HG03196 (cell line): Measurements from ENCODE around the gene SMARCC2.
"Not testable (repeated sequence)": the region's sequence is repeated elsewhere in the genome, so short reads cannot be mapped to it uniquely, and the experiment has no call there.

Source experiments
- ATAC-seq: cut with Tn5 transposase; IDR thresholded peaks from one replicate; pipeline ENCODE4 v1.9.1; 2021; ENCODE audit not compliant: unreplicated experiment

SMARCC2 gene

DNA sequence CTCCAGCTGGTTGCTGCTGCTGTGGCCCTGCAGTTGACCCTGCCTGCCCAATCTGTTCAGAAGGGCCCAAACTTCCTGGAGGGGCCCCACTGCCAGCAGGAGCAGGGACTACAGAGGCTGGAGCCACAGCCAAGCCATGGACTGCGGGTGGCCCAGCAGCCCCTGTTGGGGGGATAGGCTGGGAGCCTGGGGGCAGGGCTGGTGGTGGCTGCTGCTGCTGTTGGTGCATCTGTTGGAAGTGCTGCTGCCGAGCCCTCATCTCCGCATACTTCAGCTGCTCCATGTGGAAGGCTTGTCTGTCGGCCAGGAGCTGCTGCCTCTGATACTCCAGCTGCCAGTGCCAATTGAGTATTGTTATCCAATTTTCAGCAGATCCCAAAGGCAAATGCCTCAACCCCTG, 23.9 kb downstream of the SMARCC2 start:
- ATAC-seq, result no peak

DNA sequence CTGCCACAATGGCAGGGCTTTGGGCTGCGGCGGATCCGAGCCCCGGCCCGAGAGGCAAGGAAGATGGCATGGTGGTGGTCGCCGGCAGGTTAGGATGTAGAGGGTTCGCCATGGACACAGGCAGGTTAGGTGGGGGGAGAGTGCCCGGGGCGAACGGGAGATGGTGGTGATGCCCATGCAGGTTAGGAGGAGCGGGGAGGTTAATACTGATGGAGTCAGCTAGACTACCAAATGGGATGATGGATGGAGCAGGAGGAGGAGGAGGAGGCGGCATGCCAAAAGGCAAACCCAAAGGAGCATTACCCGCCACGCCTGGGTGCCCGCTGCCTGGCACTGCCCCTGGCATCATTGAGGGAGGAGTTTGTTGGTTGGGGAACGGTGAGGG, 24.9 kb downstream of the SMARCC2 start:
- ATAC-seq, result no peak

DNA sequence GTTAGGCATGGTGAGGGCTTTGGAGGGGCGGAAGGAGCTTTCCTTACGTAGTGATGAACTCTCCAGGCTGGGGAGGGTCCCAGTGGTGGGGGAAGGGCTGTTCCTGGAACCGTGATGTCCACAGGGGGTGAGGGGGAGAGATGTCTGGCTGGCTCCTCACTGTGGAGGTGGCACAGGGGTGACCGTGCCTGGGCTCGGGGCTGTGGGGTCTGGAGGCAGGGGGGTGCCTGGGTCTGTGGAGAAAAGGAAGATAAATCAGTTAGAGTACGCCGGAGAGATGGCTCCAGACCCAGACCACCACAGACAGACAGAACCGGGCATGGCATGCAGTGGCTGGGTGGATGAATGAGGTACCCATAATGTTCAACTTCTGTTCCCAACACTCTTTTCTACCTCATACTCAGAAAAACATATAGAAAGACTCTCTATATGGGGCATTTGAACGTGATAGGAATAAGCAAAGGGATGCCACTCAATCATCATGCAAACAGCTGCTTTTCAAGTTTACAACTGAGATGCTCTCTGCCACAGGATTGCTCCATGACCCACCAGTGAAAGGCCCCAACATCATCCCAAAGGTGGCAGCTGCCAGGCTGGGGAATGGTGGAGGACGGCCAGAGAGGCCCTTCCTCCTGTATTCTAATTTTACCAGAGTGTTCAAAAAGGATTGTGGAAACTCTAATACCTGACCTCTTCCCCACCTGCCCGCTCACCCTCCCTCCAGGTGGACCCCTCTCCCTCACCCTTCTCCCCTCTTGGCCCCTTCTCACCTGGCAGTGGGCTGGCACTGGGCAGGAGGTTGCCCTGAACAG, 25.5 kb downstream of the SMARCC2 start:
- no peak for ATAC-seq

DNA sequence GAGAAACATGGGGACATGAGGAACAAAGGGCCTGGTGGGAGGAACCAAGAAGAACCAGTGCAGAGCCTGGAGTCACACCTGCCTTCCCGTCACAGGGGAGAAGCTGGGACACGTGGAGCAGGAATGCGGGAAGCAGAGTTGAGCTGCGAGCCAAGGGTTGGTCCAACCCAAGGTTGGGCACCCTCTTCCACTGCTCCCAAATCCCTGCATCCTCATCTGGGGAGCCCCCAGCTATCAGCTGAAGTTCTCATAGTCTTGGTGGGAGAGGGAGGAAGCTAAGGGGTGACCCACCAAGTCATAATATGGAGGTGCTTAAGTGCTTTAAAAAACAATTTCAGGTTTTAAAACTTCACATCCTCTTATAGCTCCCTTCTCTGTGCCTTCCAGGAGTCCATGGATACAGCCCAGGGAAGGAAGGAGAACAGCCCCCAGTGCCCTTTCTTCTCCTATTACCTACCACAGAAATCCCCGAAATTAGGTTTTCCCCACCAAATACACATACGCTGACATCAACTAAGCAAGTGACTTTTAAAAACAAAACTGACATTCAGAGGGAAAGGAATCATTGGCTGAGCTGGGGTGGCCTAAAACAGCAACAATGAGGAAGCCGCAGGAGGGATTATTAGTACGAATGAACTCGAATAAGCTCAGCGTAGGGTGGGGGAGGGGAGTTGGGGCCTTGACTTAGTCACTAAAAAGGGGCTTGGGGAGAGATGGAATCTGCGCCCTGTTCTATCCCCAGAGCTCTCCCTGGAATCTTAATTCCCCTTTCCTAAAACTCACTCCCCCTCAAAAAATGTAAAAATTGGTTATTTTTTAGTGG, 26.6 kb downstream of the SMARCC2 start:
- no peak for ATAC-seq

DNA sequence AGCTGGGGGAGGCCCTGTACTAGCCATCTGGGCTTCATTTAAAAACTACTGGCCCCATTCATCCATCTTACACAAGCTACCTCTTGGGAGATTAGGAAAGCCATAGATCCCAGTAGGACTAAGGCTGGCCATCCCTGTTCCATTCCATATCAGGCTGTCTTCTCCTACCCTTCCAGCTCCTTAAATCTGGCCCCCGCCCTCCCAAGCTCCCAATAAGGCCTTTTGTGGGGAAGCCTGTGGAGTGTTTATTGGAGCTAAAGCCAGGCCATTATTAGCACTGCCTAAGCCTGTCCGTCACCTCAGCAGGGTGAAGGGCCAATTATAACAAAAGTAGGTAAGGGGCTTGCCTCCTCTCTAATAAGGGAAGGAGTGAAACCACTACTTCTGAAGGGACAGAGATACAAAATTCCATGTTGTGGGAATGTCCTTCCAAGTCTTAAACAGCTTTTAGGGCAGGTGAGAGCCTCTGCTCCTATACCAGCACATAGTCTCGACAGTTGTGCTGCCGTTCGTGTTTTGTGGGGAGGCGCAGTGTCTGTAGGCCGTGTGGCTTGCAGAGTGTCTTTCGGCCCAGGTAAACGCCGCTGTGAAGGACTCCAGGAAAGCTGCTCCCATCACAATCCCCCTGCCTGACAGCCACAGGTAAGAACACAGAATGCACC, 27.5 kb downstream of the SMARCC2 start:
- no peak for ATAC-seq

GRCh38 chr12:56160894-56161689, 28.2 kb downstream of the SMARCC2 start:
- ATAC-seq, result no peak

DNA sequence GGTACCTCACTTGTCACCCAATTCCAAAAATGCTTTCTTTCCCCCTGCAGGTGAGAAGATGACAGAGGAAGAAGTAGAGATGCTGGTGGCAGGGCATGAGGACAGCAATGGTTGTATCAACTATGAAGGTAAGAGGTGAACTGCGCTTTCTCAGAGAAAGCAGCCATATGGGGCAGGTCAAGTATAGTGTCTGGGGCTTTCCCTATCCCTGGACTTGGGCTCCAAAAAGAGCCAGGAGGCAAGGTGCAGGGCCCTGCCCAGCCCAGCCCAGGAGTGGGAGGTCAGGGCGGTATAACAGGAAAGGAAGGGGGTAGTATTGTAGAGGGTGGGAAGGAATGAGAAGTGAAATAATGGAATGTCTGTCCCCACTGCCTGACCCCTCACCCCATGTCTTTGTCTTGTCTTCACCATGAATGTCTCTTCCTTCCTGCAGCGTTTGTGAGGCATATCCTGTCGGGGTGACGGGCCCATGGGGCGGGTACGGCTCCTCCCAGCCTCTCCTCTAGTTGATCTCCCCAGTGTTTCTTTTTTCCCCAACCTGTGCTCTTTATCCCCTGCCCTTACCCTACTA, 29.0 kb downstream of the SMARCC2 start:
- ATAC-seq, result no peak

DNA sequence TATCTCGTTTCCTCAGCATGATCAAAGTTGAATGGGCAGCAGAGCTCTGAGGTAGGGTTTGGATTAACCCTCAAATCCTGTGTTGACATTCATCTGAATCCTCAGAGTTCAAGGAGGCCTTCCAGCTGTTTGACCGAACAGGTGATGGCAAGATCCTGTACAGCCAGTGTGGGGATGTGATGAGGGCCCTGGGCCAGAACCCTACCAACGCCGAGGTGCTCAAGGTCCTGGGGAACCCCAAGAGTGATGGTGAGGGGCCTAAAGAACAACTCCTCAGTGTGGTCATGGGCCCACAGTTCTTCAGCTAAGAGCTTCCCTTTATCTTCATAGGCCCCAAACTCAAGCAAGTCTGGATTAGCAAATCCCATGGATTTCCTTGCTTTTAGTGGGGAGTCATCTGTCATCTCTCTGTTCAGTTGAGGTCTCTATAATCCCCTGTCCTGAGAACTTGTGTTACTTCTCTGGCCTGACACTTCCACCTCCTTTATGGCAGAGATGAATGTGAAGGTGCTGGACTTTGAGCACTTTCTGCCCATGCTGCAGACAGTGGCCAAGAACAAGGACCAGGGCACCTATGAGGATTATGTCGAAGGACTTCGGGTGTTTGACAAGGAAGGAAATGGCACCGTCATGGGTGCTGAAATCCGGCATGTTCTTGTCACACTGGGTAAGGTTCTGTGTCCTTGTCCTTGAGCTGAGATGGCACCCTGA, 29.6 kb downstream of the SMARCC2 start:
- no peak for ATAC-seq

GRCh38 chr12:56158926-56159461, 30.3 kb downstream of the SMARCC2 start:
- no peak for ATAC-seq

GRCh38 chr12:56158029-56158925, 31.0 kb downstream of the SMARCC2 start, which contains the start of gene MYL6:
Gene MYL6 (plus strand): TSS chr12:56158359. CDS start chr12:56158402, 43 bp downstream.
- ATAC-seq, result peak; percentile 67

DNA sequence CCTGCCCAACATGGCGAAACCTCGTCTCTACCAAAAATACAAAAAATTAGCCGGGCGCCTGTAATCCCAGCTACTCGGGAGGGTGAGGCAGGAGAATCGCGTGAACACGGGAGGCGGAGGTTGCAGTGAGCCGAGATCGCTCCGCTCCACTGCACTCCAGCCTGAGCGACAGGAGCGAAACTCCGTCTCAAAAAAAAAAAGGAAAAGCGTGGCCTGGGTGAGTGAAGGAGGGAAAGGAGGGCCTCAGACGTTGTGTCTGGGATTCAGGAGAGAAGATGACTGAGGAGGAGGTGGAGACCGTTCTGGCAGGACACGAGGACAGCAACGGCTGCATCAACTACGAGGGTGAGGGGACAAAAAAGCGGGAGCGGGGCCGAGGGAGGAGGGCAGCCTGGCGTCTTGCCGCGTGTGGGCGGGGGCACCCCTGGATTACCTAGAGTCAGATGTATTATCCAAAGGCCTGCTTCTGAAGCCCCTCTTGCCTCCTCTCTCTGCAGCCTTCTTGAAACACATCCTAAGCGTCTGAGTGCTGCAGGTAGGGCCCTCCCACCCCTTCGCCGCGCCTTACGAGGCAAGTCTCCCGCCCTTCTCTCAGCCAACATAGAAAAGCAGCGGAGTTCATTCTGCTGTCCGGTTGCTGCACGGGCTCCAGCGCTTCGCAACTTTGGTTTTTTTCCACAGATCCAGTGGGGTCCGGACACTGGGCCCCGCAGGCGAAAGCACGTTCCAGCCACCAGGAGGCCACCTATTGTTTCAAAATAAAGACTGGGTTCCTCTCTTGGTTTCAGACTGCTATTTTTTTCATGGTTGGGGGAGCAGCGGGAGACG, 31.9 kb downstream of the SMARCC2 start:
- peak; percentile 24 for ATAC-seq

GRCh38 chr12:56156464-56157200, 32.7 kb downstream of the SMARCC2 start:
- ATAC-seq, result not testable (repeated sequence)

GRCh38 chr12:56155256-56155845, 33.9 kb downstream of the SMARCC2 start:
- ATAC-seq, result no peak

GRCh38 chr12:56154818-56155217, 34.5 kb downstream of the SMARCC2 start:
- ATAC-seq, result no peak

DNA sequence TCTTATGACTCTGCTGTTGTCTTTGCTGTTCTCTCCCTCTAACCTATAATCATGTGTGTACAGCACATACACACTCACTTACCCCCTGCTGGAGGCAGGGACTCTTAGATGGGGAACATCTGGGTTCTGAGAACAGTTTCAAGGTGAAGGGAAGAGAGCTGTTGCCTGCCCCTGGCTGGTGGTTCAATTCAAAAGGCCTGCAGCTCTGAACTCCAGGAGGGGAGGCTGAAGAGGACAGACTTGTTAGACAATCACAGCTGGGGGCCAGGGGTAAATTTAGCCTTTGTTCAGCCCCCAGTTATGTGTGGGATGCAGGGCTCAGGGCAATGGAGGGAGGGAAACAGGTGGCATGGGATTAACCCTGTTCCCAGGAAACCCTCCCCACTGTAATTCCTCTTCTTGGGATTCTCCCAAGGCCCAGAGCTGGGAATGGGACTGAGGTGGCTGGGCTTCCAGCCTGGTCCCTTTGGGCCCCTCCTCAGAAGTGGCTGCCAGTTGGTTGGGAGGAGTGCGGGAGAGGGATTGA, 35.0 kb downstream of the SMARCC2 start:
- ATAC-seq, result no peak

DNA sequence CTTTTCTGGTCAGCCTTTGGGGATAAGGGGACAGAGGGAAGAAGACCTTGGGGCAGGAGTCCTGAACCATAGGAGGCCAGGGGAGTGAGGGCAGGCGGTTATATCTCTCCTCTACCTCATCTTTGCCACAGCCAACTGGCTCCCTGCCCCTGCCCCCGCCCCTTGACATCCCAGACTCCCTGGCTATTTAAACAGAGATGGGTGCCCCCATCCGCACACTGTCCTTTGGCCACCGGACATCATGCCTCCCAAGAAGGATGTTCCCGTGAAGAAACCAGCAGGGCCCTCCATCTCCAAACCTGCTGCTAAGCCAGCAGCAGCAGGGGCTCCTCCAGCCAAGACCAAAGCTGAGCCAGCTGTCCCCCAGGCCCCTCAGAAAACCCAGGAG, 35.6 kb downstream of the SMARCC2 start:
- no peak for ATAC-seq
